Activated CD8-positive, alpha-beta memory T cell treated with anti-CD3 and anti-CD28 coated beads, Interleukin-2, amount 50 U/mL, for 4 hours (primary cell): ENCODE measurements around the gene WFDC11.
"Not testable (repeated sequence)": the region's sequence is repeated elsewhere in the genome, so short reads cannot be mapped to it uniquely, and the experiment has no call there.

Source experiments
- DNase-seq: peaks from one replicate; pipeline ENCODE4 v3.0.0-alpha.2; 2020

WFDC11 gene

GRCh38 chr20:45670139-45670538 is at the start of gene WFDC11:
TSS of gene WFDC11 (minus strand) at chr20:45670239. CDS start at chr20:45650600, 19,639 bp downstream.
- no peak for DNase-seq

- DNase-seq: not testable (repeated sequence)
These were observed 46.2 kb upstream of the WFDC11 start for GRCh38 chr20:45716141-45716688.

GRCh38 chr20:45704969-45705637 is 35.1 kb upstream of the WFDC11 start, which contains the start of gene WFDC10B:
TSS of gene WFDC10B (minus strand) at chr20:45705019. CDS start at chr20:45685992, 19,027 bp downstream.
- no peak for DNase-seq

- no peak for DNase-seq
These were observed 31.8 kb upstream of the WFDC11 start, which contains the start of gene WFDC13 for GRCh38 chr20:45701873-45702272. TSS of gene WFDC13 (plus strand) at chr20:45702038. CDS start at chr20:45702124, 86 bp downstream.

GRCh38 chr20:45701104-45701503 is 31.1 kb upstream of the WFDC11 start:
- DNase-seq: no peak

- DNase-seq: no peak
These were observed 25.5 kb upstream of the WFDC11 start for GRCh38 chr20:45695496-45695895.

GRCh38 chr20:45693346-45693745 is 23.3 kb upstream of the WFDC11 start:
- not testable (repeated sequence) for DNase-seq

- no peak for DNase-seq
These were observed 15.9 kb upstream of the WFDC11 start for GRCh38 chr20:45685896-45686295.

GRCh38 chr20:45679650-45680049 is 9.6 kb upstream of the WFDC11 start:
- DNase-seq: no peak

GRCh38 chr20:45672765-45673164 is 2.7 kb upstream of the WFDC11 start:
- no peak for DNase-seq

- DNase-seq: not testable (repeated sequence)
These were observed 13.0 kb downstream of the WFDC11 start for GRCh38 chr20:45657038-45657437.

GRCh38 chr20:45651726-45652125 is 18.3 kb downstream of the WFDC11 start:
- DNase-seq: not testable (repeated sequence)

GRCh38 chr20:45649312-45649863 is 20.7 kb downstream of the WFDC11 start:
- DNase-seq: no peak

- DNase-seq: no peak
These were observed 22.5 kb downstream of the WFDC11 start for GRCh38 chr20:45647441-45648050.

GRCh38 chr20:45646875-45647274 is 23.2 kb downstream of the WFDC11 start:
- DNase-seq: no peak

GRCh38 chr20:45645869-45646268 is 24.2 kb downstream of the WFDC11 start:
- not testable (repeated sequence) for DNase-seq

- DNase-seq: not testable (repeated sequence)
These were observed 29.0 kb downstream of the WFDC11 start for GRCh38 chr20:45641076-45641475.

- DNase-seq: no peak
These were observed 30.4 kb downstream of the WFDC11 start for GRCh38 chr20:45639687-45640086.

- no peak for DNase-seq
These were observed 33.5 kb downstream of the WFDC11 start for GRCh38 chr20:45636513-45636912.

GRCh38 chr20:45631184-45631583 is 38.9 kb downstream of the WFDC11 start, which contains the start of gene WFDC9:
TSS of gene WFDC9 (minus strand) at chr20:45631284. CDS start at chr20:45610181, 21,103 bp downstream.
- DNase-seq: no peak

- no peak for DNase-seq
These were observed 39.7 kb downstream of the WFDC11 start for GRCh38 chr20:45630371-45630770.

GRCh38 chr20:45629496-45630100 is 40.4 kb downstream of the WFDC11 start, which contains the start of gene WFDC10A:
TSS of gene WFDC10A (plus strand) at chr20:45629739. CDS start at chr20:45629814, 75 bp downstream.
- DNase-seq: no peak

- DNase-seq: no peak
These were observed 43.5 kb downstream of the WFDC11 start for GRCh38 chr20:45626540-45626939.
